A549 (cell line): ENCODE data around the gene RNF220. TPM values are rescaled to one million over a fixed set of nuclear protein-coding genes. Genes with fewer than 3 reads are reported as not detected.

Source experiments
- ATAC-seq, 2 experiments: fragments of 200-7000 bp in 1 of 2; fragments of >200 bp in 1 of 2; cut with Nextera tagmentation in 1 of 2; cut with Tn5 transposase in 1 of 2; 3 replicates each; pipeline versions ENCODE4 v1.8.0 to v1.9.1; 2018 to 2020; ENCODE audit warnings: mild to moderate bottlenecking in 1 of 2, moderate library complexity in 1 of 2
- CTCF ChIA-PET: fragments of 300-600 bp; sonication (Branson Sonifier 250); formaldehyde crosslinking; extraction: SDS; loops from one replicate; lab custom pipeline; 2021; ENCODE audit warnings: antibody characterized with exemption, inconsistent platforms; lab: Yijun Ruan, JAX
- POLR2A ChIA-PET: fragments of 350-600 bp; formaldehyde crosslinking; extraction: SDS; loops from one replicate; lab custom pipeline; 2021; ENCODE audit warnings: antibody characterized with exemption, inconsistent platforms; lab: Yijun Ruan, JAX
- DNase-seq, 2 experiments: peaks; one replicate each; pipeline versions ENCODE4 v3.0.0 to v3.0.0-alpha.2; 2011 to 2016; ENCODE audit warnings: low read depth in 1 of 2, low spot score in 1 of 2
- FAIRE-seq: peaks from 2 replicates; lab custom pipeline; 2011; peaks lifted over from hg19 to GRCh38; lab: Jason Lieb, UNC
- H3K27ac ChIP-seq, 2 experiments: fragments of >200 bp; sonication (Bioruptor Twin); formaldehyde crosslinking; 3 replicates each; pipeline ENCODE4 v1.5.1; 2016 to 2017
- H3K4me1 ChIP-seq: fragments of >200 bp; sonication (Bioruptor Twin); formaldehyde crosslinking; 3 replicates; pipeline ENCODE4 v1.6.1; 2016
- H3K4me2 ChIP-seq: fragments of >200 bp; sonication (Bioruptor Twin); formaldehyde crosslinking; 3 replicates; pipeline ENCODE4 v1.6.1; 2016
- H3K4me3 ChIP-seq: fragments of >200 bp; sonication (Bioruptor Twin); formaldehyde crosslinking; 3 replicates; pipeline ENCODE4 v1.5.1; 2016
- H3K9me3 ChIP-seq: fragments of >200 bp; sonication (Bioruptor Twin); formaldehyde crosslinking; 3 replicates; pipeline ENCODE4 v1.6.1; 2016
- CBX2 ChIP-seq: fragments of 200-600 bp; sonication (generic); IDR thresholded peaks from 2 replicates; pipeline ENCODE4 v1.6.1; 2016; ENCODE audit warnings: low read depth, mild to moderate bottlenecking, borderline replicate concordance
- CBX8 ChIP-seq: fragments of 200-600 bp; sonication (generic); IDR thresholded peaks from 2 replicates; pipeline ENCODE4 v1.6.1; 2016
- EP300 ChIP-seq, 2 experiments: fragments of >200 bp; sonication (Bioruptor Twin); formaldehyde crosslinking; IDR thresholded peaks; 2 replicates in 1 of 2; 3 replicates in 1 of 2; pipeline ENCODE4 v1.6.1; 2016 to 2017
- ESRRA ChIP-seq: fragments of 150-350 bp; IDR thresholded peaks from 2 replicates; pipeline ENCODE4 v1.6.1; 2014; ENCODE audit warnings: mild to moderate bottlenecking, low read length, borderline replicate concordance
- FOSB ChIP-seq: fragments of 250-450 bp; sonication (Bioruptor Pico); IDR thresholded peaks from 2 replicates; pipeline ENCODE4 v1.5.0; 2020; ENCODE audit warnings: mild to moderate bottlenecking, moderate library complexity
- GATA3 ChIP-seq: IDR thresholded peaks from 2 replicates; pipeline ENCODE4 v1.6.1; 2012; ENCODE audit warnings: borderline replicate concordance
- HEYL ChIP-seq: fragments of 250-450 bp; sonication (Bioruptor Pico); IDR thresholded peaks from 2 replicates; pipeline ENCODE4 v1.8.0; 2021; ENCODE audit warnings: mild to moderate bottlenecking, moderate library complexity
- MAFK ChIP-seq: fragments of 450-650 bp; IDR thresholded peaks from 2 replicates; pipeline ENCODE4 v1.6.1; 2014; ENCODE audit not compliant: partially characterized antibody
- NFE2L2 ChIP-seq: fragments of 150-350 bp; conservative IDR thresholded peaks from 2 replicates; pipeline ENCODE4 v1.6.1; 2014; ENCODE audit warnings: low read length
- NPAS2 ChIP-seq: fragments of 250-450 bp; sonication (Bioruptor Pico); IDR thresholded peaks from 2 replicates; pipeline ENCODE4 v1.8.0; 2022; ENCODE audit warnings: mild to moderate bottlenecking, moderate library complexity, borderline replicate concordance
- POLR2A ChIP-seq: IDR thresholded peaks from 2 replicates; pipeline ENCODE4 v1.6.1; 2012; ENCODE audit warnings: mild to moderate bottlenecking, low read length
- TP53 ChIP-seq: fragments of 250-450 bp; sonication (Bioruptor Pico); IDR thresholded peaks from 2 replicates; pipeline ENCODE4 v1.5.0; 2021; ENCODE audit warnings: mild to moderate bottlenecking, moderate library complexity
- ZC3H11A ChIP-seq: fragments of 450-650 bp; IDR thresholded peaks from 2 replicates; pipeline ENCODE4 v1.6.1; 2014; ENCODE audit warnings: antibody characterized with exemption, mild to moderate bottlenecking
- ZFP36 ChIP-seq: fragments of 450-650 bp; IDR thresholded peaks from 2 replicates; pipeline ENCODE4 v1.6.1; 2014; ENCODE audit warnings: borderline replicate concordance; ENCODE audit not compliant: partially characterized antibody
- ZSCAN20 ChIP-seq: fragments of 250-450 bp; sonication (Bioruptor Pico); IDR thresholded peaks from 2 replicates; pipeline ENCODE4 v1.8.0; 2022; ENCODE audit warnings: mild to moderate bottlenecking, moderate library complexity
- WGBS: methylation state at CpG from one replicate; pipeline ENCODE4 v1.1.6; 2017; ENCODE audit errors: missing lambda C conversion rate; 5-methylcytosine and 5-hydroxymethylcytosine counted together
- polyA plus RNA-seq, 4 experiments: library from polyadenylated mRNA; depleted of rRNA in 3 of 4; stranded (reverse); fragments of >200 nt; fragmentation: RNase III in 1 of 4; extraction: RNeasy Plus Mini Kit Qiagen cat#74134 plus additional on column Dnase treatment in 1 of 4; gene quantifications; 2 replicates in 3 of 4; 3 replicates in 1 of 4; pipeline ENCODE4 v1.2.3, GENCODE V29; 2011 to 2017
- TF ChIP-seq, protein P1 (sequence below): IDR thresholded peaks from 2 replicates; pipeline ENCODE4 v1.6.1; 2012; ENCODE audit warnings: low read depth, borderline replicate concordance
- TF ChIP-seq, protein P2 (sequence below): fragments of 450-650 bp; IDR thresholded peaks from 2 replicates; pipeline ENCODE4 v1.6.1; 2014; ENCODE audit warnings: antibody characterized with exemption
- TF ChIP-seq, protein P3 (sequence below): fragments of >200 bp; sonication (Bioruptor Twin); formaldehyde crosslinking; IDR thresholded peaks from 2 replicates; pipeline ENCODE4 v1.6.1; 2016
- TF ChIP-seq, protein P4 (sequence below): fragments of 250-450 bp; sonication (Bioruptor Pico); IDR thresholded peaks from 2 replicates; pipeline ENCODE4 v1.5.0; 2021; ENCODE audit warnings: mild to moderate bottlenecking, moderate library complexity, borderline replicate concordance
- TF ChIP-seq, protein P5 (sequence below): fragments of >200 bp; sonication (Bioruptor Twin); formaldehyde crosslinking; IDR thresholded peaks from 3 replicates; pipeline ENCODE4 v1.6.1; 2016

RNF220 gene
- polyA plus RNA-seq, 2 of the 4 experiments (the other 2 are of a cell fraction) = 53.4 to 54.5 TPM

DNA sequence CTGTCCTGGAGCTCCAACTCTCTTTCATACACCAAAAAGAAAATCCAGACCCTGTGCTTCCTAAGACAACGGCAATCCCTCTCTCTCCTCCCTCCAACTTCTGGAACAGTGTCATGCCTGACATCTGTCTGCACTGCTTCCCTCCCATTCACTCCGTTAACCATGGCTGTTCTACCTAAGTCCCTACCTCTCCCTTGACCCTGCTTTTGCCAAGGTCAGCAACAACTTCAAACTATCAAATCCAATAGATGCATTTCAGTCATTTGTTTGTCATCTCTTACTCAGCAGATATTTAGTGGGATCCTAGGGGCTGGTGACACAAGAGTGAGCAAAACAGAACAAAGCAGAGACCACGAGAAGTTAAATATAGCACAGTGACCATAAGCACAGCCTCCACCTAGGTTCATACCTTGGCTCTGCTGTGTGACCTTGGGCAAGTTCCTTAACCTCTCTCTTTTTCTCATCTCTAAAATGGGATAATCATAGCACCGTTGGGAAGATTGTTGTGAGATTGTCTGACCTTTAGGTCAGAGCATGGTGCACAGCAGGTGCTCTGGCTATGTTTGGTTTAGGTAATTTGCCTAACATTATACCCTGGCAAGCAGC lies 180.4 kb downstream of the RNF220 start:
- DNase-seq = no peak
- Histone ChIP-seq H3K27ac (no peak overlapping the region), H3K9me3 (no peaks in the 10 kb centered on the region), H3K4me1 (no peaks in the 10 kb centered on the region), H3K4me2 (no peak overlapping the region), H3K4me3 (no peak overlapping the region)
- ChIA-PET POLR2A (no interaction called here), CTCF (interaction anchor here (0.9 to 2.9 kb wide), 2 partner anchors 9 to 67 kb away, joined by 3 to 24 read pairs; no protein-coding TSS in a partner anchor)
- ATAC-seq = no peak
- WGBS = 46% methylated on average over 4 of the region's 4 CpGs
- FAIRE-seq = no peak
- peak; percentile 14 for TF ChIP-seq MAFK
- TF ChIP-seq GATA3 = no peak

DNA sequence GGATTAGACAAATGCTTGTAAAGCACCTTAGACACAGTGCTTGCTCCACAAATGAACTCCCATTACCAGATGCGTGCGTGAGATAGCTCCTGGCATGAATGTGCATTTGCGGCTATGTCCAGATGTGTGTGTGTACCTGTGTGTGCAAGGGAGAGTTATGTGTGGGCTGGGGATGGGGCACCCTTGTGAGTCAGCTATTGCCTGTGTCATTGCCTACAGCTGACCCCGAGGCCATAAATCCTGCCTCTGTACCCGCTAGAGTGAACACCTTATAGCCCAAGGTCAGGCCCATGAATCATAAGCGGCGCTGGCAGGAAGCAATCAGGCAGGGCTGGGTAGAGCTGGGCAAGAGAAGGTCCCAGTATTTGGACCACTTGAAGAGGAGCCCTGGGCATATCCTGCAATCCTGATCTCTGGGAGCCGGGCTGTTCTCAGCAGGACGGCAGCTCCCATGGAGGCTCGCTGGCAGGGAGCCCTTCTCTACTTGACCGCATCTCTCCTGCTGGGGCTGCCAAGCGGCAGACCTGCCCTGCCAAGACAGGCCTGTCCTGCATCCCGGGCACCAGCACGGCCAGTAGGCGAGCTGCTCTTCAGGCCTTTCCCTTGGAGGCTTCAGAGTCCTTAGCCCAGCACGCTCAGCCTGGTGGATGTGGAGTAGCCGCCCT lies 182.9 kb downstream of the RNF220 start:
- POLR2A ChIA-PET = no interaction called here
- FAIRE-seq = no peak
- CTCF ChIA-PET = interaction anchor here (1.4 to 3.0 kb wide), 3 partner anchors 16 to 370 kb away, joined by 4 to 8 read pairs (median 8); no protein-coding TSS in a partner anchor

DNA sequence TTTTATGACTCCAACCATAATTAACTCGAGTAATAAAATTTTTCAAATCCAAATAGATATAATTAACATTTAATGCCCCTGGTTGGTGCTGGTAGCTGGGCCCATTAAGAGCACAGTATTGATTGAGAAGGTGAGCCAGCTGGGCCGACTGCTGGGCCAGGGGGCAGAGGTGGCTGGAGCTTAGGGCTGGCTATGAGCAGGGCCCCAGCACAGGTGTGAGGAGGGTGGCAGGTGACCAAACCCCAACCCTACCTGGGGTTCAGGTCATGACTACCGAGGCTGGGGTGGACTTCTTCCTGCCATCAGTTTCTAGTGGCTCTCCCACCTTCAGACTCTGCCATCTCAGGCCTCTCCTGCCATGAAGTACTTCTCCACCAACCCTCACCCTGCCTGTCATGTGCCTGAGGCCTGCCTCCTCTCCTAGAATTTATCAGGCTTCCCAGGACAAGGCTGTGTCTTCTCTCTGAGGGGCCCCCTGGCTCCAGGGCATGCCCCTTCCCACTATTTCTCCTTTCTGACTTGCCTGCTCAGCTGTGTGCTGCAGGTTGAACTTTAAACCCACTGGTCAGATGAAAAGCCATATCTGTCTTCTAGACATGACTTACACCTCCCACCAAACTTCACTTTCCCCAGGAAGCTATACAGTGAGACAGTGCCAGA lies 183.6 kb downstream of the RNF220 start:
- CTCF ChIA-PET = interaction anchor here (0.6 to 3.0 kb wide), 5 partner anchors 16 to 371 kb away, joined by 3 to 8 read pairs (median 4); no protein-coding TSS in a partner anchor
- 83% methylated on average over 2 of the region's 3 CpGs for WGBS
- H3K9me3 ChIP-seq = no peaks in the 10 kb centered on the region
- DNase-seq = no peak
- ATAC-seq = no peak
- no peak overlapping the region for H3K4me2 ChIP-seq
- TF ChIP-seq POLR2A (no peak), NFE2L2 (no peak), NPAS2 (CRISPR knock-in tag) (no peak), FOSB (no peak), ZSCAN20 (no peak), GATA3 (no peak)
- FAIRE-seq = no peak
- POLR2A ChIA-PET = no interaction called here
- no peaks in the 10 kb centered on the region for H3K4me1 ChIP-seq
- H3K4me3 ChIP-seq = no peak overlapping the region
- no peak overlapping the region for H3K27ac ChIP-seq

More for the DNA sequence above, 182.9 kb downstream of the RNF220 start:
- no peak overlapping the region for H3K4me3 ChIP-seq
- peak in 1 of 2 experiments; percentile 40; a peak in 3 of 6 replicates for ATAC-seq
- WGBS = 73% methylated on average over 12 of the region's 17 CpGs
- H3K27ac ChIP-seq = no peak overlapping the region
- TF ChIP-seq CBX8 = no peak
- no peak for TF ChIP-seq TP53 (CRISPR knock-in tag)
- TF ChIP-seq, all 56 proteins: peak for 0
- Histone ChIP-seq H3K4me1 (no peaks in the 10 kb centered on the region), H3K4me2 (no peak overlapping the region), H3K9me3 (no peaks in the 10 kb centered on the region)
- DNase-seq = no peak

DNA sequence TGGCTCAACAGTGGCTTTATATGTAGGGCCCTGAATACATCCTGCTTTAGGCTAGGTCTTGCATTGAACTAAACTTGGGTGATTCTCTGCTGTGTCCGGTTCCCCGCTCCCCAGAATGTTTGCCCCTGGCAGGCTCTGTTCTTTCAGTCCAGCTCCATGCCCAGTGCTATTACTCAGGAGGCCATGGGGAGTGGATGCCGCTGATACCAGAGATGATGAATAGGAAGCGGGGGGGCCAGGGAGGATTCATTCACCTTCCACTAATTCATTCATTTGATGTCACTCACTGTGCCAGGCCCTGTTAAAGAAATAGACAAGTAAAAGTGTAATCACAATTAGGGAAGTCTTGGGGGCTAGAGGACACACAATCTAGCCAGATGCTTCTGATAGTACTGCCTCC lies 185.4 kb downstream of the RNF220 start:
- no peaks in the 10 kb centered on the region for H3K4me1 ChIP-seq
- TF ChIP-seq, protein P1, sequence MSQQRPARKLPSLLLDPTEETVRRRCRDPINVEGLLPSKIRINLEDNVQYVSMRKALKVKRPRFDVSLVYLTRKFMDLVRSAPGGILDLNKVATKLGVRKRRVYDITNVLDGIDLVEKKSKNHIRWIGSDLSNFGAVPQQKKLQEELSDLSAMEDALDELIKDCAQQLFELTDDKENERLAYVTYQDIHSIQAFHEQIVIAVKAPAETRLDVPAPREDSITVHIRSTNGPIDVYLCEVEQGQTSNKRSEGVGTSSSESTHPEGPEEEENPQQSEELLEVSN = no peak
- TF ChIP-seq, protein P2, sequence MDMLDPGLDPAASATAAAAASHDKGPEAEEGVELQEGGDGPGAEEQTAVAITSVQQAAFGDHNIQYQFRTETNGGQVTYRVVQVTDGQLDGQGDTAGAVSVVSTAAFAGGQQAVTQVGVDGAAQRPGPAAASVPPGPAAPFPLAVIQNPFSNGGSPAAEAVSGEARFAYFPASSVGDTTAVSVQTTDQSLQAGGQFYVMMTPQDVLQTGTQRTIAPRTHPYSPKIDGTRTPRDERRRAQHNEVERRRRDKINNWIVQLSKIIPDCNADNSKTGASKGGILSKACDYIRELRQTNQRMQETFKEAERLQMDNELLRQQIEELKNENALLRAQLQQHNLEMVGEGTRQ = no peak
- TF ChIP-seq CBX2 = no peak
- ATAC-seq (no peak), FAIRE-seq (no peak), DNase-seq (no peak)
- CTCF ChIA-PET = interaction anchor here (1.2 to 1.9 kb wide), 3 partner anchors 9 to 373 kb away, joined by 3 to 5 read pairs (median 4); no protein-coding TSS in a partner anchor
- H3K27ac ChIP-seq = no peak overlapping the region
- H3K9me3 ChIP-seq = no peaks in the 10 kb centered on the region
- no peak overlapping the region for H3K4me3 ChIP-seq
- H3K4me2 ChIP-seq = no peak overlapping the region
- WGBS = 86% methylated on average over 4 of the region's 4 CpGs
- POLR2A ChIA-PET = no interaction called here

DNA sequence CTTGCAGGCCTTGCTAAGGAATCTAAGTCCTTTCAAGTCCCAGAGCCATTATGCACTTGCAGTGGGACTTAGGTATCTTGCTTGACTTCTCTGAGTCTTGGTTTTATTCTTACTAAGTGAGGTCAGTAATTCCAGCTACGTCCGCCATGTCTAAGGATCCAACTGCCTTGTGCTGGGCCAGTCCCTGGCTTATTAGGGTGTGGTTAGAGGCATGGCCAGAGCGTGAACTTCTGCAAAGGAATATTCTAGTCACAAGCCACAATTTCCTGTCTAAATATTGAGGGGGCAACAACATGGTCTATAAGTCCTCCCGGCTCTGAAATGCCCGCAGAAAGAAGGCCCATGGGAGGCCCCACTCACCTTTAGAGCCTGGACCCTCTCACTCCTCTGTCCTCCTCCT lies 186.3 kb downstream of the RNF220 start:
- ChIA-PET POLR2A (no interaction called here), CTCF (no interaction called here)
- Histone ChIP-seq H3K4me1 (no peaks in the 10 kb centered on the region), H3K27ac (no peak overlapping the region), H3K9me3 (no peaks in the 10 kb centered on the region), H3K4me2 (no peak overlapping the region), H3K4me3 (no peak overlapping the region)
- FAIRE-seq = no peak
- DNase-seq = no peak
- 97% methylated on average over 5 of the region's 5 CpGs for WGBS
- ATAC-seq = no peak
- TF ChIP-seq, protein P3, sequence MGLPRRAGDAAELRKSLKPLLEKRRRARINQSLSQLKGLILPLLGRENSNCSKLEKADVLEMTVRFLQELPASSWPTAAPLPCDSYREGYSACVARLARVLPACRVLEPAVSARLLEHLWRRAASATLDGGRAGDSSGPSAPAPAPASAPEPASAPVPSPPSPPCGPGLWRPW = no peak
- TF ChIP-seq ZFP36 = no peak
- no peak for TF ChIP-seq ZC3H11A
- TF ChIP-seq EP300 (IDR thresholded peaks at IDR 0.05) = no peak
- TF ChIP-seq, protein P4, sequence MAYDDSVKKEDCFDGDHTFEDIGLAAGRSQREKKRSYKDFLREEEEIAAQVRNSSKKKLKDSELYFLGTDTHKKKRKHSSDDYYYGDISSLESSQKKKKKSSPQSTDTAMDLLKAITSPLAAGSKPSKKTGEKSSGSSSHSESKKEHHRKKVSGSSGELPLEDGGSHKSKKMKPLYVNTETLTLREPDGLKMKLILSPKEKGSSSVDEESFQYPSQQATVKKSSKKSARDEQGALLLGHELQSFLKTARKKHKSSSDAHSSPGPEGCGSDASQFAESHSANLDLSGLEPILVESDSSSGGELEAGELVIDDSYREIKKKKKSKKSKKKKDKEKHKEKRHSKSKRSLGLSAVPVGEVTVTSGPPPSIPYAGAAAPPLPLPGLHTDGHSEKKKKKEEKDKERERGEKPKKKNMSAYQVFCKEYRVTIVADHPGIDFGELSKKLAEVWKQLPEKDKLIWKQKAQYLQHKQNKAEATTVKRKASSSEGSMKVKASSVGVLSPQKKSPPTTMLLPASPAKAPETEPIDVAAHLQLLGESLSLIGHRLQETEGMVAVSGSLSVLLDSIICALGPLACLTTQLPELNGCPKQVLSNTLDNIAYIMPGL (CRISPR knock-in tag) = no peak
- TF ChIP-seq HEYL (CRISPR knock-in tag) = no peak
- TF ChIP-seq ESRRA = no peak
- TF ChIP-seq, protein P5, sequence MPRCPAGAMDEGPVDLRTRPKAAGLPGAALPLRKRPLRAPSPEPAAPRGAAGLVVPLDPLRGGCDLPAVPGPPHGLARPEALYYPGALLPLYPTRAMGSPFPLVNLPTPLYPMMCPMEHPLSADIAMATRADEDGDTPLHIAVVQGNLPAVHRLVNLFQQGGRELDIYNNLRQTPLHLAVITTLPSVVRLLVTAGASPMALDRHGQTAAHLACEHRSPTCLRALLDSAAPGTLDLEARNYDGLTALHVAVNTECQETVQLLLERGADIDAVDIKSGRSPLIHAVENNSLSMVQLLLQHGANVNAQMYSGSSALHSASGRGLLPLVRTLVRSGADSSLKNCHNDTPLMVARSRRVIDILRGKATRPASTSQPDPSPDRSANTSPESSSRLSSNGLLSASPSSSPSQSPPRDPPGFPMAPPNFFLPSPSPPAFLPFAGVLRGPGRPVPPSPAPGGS = no peak
